GM19025 (cell line): ENCODE measurements around the gene STX18.
"Not testable (repeated sequence)": the region's sequence is repeated elsewhere in the genome, so short reads cannot be mapped to it uniquely, and the experiment has no call there.

ENCODE experiments used
- ATAC-seq: cut with Tn5 transposase; IDR thresholded peaks from one replicate; pipeline ENCODE4 v1.9.1; 2021; ENCODE audit warnings: mild to moderate bottlenecking, low read depth, moderate library complexity; ENCODE audit not compliant: unreplicated experiment

Gene STX18

DNA sequence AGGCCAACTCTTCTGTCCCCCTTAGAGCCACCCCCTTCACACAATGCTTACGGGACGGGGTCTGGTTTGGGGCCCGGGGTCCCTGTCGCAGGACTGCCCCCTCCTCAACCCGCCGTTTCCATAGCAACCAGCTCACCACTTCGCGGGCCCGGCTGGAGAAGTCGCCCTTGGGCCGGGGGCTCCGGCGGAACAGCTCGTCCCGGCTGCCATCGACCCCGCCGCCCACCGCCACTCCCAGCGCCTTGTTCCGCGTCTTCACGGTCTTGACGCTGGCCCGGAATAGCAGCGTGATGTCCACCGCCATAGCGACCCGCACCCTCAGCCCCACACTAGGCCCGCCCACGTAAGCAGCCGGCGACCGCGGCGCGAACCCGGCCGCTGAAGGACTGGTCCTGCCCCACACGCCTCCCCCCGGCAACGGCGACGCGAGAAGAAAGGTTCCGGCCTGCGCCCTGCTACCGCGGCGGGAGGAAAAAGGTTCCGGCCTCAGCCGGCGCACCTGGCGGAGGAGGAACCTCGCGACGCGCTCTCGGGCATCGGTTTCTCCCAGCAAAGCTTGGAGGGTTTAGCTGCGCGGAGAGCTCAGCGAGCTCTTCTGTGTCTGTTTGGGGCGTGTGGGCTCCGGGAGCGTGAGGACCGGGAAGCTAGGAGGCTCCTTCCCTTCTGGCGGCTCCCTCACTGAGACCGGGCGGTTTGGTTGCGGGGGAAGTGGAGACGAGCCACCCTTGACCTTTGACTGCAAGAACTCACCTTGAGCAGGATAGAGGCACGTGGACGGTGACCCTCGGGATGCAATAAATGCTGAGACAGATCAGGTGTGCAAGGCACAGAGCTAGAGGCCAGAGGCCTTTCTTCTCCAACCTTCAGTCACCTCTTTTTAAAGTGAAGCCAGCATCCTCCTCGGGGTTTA lies at the start of gene STX18:
STX18 (minus strand) TSS at position 388 of the 910 bp plus-strand sequence; CDS start at position 304, 84 bp downstream.
- peak; percentile 87 for ATAC-seq

DNA sequence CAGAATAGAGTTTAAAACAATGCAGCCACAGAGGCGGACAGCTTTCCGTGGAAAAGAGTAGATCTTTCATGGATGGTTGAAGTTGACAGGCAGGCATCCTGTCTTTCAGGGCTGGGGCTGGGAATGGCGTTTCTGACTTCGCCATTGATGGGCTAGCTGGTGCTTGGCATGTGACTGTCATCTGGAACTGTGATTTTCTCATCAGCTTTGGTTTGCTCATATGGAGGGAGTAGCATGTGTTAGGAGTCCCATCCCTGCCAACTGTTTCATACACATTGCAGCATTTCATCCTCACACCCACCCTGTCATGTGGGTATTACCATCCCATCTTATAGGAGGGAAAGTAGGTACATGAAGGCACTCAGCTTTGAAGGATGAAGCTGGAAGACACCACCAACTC lies 49.2 kb upstream of the STX18 start:
- no peak for ATAC-seq

DNA sequence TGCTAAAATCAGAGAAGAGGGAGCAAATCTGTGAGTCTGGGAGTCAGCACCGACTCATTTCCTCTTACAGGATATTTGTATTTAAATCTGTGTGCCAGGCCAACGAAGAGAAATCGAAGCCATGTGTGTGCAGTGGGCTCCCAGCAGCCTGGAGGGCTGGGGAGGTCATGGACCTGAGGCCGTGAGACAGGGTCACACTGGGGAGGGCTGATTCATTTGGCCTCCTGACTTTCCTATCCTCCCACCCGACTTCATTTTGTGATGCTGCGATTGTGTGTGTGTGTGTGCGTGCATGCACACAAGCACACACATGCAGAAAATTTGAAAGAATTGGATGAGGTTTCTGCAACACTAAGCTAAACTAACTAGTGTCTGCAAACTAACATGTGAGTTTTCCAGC lies 48.7 kb upstream of the STX18 start:
- no peak for ATAC-seq

DNA sequence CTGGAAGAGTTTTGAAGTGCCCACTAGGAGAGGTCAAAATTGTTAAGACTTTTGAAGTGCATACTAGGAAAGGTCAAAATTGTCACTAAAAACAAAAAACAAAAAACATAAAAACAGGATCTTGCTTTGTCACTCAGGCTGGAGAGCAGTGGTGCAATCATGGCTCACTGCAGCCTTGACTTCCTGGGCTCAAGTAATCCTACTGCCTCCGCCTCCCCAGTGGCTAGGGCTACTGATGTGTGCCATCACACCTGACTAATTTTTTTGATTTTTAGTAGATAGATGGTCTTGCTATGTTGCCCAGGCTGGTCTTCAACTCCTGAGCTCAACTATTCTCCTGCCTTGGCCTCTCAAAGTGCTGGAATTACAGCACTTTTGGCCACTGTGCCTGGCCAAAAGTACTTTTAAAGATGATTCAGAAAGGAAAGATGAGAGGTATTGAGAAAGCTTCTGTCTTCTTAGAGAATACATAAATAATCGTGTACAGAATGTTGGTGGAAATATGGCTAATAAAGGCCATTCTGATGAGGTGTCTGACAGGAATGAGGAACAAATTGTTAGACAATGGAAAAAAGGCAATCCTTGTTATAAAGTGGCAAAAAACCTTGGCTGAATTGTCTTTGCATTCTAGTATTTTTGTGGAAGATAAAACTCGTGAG lies 43.3 kb upstream of the STX18 start:
- ATAC-seq: no peak

DNA sequence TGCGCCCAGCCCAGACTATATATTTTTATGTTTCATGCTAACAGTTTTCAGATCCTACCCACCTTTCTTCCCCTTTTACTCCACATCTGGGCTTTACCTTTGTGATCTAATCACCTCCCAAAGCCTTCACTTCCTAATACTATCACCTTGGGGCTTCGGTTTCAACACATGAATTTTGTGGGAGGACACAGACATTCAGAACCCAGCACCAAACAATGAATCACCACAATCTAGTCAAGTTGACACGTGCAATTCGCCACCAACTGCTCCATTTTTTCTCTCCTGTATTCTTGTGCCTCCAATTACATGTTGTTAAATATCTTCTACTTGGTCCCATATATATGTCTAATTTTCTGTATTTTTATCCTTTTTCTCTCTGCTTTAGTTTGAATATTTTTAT lies 41.8 kb upstream of the STX18 start:
- no peak for ATAC-seq

DNA sequence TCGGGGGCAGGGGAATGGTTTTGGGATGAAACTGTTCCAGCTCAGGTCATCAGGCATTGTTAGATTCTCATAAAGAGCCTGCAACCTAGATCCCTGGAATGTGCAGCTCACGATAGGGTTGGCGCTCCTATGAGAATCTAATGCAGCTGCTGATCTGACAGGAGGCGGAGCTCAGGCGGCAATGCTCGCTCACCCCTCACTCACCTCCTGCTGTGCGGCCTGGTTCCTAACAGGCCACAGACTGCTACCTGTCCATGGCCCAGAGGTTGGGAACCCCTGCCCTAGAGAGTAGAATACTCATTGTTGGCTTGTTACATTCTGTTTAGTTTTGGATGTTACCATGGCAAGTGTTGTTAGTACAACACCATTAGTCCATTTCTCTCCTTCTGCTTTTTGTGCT lies 40.8 kb upstream of the STX18 start:
- ATAC-seq: no peak

DNA sequence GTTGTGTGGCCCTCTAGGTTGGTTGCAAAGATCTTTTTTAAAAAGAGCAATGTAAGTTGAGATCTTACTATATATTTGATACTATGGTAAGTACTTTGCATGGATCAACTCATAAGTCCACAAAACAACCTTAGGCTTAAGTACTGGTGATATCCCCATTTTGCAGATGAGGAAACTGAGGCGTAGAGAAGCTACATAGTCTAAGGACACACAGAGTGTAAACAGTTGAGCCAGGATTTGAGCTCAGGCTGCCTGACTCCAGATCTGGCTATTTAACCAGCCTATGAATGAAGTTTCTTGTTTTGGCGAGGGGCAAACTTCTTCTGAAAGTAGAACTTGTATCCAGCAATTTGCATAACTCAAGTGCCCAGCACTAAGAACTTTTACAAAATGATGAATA lies 38.6 kb upstream of the STX18 start:
- ATAC-seq: no peak

DNA sequence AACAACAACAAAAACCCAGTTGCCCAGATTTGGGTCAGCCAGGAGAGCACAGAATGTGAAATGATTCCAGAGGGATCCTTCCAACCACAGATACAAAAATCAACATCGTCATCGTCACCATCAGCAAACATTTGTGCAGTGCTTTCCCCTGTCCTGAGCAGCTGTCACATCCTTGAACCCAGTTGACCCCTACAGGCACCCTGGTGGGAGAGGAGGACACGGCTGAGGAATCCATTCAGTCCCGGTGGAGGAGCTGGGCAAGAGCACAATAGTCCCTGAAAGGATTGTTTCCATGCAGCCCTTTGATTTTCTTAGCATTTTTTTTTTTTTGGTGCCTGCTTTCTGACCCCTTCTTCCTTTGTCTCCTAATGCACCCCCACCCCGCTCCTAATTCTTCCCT lies 37.1 kb upstream of the STX18 start:
- no peak for ATAC-seq

DNA sequence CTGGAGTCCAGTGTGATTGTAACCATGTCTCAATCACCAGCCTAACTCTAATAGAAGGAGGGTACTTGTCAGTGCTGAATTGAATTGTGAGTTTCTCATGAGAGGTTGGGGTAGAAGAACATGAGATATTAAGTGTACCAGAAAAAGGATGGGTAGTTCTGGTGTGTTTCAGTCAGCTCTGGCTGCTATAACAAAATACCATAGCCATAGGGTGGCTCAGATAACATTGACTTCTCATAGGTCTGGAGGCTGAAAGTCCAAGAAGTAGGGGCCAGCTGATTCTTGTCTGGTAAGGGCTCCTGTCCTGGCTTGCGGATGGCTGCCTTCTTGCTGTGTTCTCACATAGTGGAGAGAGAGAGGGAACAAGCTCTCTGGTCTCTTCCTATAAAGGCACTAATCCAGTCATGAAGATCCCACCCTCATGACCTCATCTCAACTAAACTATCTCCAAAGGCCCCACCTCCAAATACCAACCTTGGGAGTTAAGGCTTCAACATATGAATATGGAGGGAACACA lies 35.6 kb upstream of the STX18 start:
- ATAC-seq: no peak

DNA sequence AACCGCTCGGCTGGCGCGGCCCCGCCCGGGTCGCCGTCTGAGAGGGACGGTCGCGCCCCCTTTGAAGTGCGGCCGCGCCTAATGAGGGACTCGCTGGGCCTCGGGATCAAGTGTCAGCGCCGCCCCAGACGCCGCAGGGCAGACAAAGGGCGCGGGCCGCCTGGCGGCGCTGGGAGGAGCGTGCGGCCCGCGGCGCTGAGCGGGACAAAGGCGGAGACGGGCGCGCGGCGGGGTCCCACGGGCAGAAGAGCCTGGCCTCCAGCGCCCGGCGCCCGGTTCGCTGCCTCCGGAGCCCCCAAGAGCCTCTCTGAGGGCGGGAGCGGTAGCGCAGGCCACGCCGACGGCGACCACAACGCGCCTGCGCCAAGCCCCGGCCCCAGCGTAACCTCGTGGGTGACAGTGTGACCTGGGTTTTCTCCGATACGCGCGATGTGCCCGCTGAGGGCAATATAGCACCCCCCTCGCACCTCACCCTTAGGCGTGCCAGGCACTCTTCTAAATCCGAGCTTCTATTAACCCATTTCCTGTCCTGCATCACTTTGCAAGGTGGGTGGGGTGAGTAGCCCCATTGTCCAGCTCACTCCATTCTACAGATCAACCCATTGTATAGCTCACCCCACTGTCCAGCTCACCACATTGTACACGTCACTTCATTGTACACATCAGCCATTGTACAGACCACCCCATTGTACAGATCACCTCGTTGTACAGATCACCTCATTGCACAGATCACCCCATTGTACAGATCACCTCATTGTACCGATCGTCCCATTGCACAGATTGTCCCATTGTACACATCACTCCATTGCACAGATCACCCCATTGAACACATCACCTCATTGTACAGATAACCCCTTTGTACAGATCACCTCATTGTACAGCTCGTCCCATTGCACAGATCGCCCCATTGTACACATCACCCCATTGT lies 33.7 kb upstream of the STX18 start:
- peak; percentile 89 for ATAC-seq

DNA sequence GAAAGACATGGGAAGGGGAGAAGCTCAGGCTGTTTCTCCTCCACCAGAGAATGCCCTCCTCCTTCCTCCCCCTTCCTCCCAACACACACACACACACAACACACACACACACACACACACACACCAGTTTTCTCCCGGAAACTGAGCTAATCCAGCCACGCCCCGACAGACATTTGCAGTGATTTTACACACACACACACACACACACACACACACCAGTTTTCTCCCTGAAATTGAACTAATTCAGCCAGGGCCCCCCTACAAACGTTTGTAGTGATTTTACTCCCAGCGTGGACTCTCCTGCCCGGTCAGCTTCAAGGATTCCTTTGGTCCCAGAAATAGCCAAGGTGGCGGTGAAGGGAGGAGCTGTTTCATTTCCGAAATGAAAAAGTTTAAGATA lies 32.9 kb upstream of the STX18 start:
- ATAC-seq: no peak

DNA sequence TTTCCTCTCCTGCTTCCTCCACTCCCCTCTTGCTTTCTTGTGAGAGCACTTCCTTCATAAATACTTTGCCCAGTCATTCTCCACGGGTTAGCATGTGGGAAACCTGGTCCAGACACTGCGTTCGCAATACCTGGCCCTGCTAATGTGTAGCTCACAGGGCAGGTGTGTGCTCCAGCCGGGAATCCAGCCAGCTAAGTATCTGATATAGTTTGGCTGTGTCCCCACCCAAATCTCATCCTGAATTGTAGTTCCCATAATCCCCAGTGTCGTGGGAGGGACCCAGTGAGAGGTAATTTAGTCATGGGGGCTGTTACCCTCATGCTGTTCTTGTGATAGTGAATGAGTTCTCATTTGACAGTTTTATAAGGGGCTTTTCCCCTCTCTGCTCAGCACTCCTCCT lies 32.2 kb upstream of the STX18 start:
- ATAC-seq: no peak

DNA sequence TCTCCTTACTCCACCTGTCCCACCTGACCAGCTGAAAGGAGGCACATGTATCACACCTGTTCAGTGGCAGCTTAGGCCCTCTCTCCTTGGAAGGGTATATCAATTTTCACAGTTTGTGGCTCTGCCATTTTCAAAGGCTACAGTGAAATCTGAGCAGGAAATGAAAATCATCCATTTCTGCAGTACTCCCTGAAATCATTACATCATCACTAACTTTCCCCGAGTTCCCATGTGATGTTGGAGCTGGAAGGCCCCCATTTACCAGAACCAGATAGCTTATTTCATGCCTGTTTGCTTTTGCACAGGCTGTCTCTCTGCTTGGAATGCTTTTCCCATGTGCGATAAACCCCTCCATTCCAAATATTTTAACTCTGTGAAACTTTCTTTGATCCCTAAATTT lies 31.0 kb upstream of the STX18 start:
- no peak for ATAC-seq

DNA sequence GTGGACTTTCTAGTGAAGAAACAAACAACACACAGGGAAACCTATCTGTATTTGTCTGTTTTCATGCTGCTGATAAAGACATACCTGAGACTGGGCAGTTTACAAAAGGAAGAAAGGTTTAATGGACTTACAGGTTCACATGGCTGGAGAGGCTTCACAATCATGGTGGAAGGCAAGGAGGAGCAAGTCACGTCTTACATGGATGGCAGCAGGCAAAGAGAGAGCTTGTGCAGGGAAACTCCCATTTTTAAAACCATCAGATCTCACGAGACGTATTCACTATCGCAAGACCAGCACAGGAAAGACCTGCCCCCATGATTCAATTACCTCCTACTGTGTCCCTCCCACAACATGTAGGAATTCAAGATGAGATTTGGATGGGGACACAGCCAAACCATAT lies 28.0 kb upstream of the STX18 start:
- ATAC-seq: not testable (repeated sequence)

DNA sequence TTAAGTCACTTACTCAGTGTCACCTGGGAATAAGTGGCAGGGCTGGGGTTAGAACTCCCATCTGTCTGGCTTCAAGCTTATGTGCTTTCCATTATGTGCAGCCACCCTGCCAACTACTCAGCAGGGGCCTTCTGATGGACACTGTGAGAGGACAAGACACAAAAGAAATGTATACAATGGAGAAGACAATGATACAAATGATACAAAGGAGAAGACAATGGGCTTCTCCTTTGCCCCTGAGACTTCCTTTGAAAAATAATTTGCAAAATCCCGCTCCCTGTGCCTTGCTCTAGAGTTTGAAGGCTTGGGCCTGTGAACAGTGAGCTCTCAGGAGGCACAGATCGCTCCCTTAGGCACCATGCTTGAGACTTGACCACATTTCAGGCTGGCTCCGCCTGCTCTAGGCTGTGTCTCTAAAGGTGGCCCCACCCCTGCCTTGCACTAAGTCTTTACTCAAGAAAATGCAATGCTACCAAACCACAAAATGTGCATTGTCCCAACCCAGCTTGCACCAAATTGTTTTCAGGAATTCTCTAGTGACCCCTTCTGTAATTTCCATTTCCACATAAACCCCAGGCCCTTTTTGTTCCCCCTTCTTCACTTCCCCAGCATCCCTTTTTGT lies 27.1 kb upstream of the STX18 start:
- no peak for ATAC-seq

DNA sequence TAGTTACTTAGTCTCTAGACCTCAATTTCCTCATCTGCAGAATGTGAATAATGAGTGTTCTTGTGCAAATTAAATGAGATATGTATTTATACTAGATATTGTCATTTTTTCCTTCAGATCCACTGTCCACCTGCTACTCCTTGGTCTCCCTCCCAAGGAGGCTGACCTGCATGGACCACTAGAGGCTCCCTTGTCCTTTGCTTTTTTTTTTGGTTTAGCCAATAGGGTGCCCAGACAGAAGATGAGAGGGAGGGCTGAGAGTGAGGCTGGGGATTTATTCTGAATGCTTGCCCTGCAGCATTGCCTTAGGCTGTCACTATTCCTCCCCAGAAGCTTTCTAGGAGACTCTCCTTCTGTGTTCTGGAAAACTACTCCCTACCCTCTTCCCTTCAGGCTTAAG lies 24.5 kb upstream of the STX18 start:
- ATAC-seq: not testable (repeated sequence)

DNA sequence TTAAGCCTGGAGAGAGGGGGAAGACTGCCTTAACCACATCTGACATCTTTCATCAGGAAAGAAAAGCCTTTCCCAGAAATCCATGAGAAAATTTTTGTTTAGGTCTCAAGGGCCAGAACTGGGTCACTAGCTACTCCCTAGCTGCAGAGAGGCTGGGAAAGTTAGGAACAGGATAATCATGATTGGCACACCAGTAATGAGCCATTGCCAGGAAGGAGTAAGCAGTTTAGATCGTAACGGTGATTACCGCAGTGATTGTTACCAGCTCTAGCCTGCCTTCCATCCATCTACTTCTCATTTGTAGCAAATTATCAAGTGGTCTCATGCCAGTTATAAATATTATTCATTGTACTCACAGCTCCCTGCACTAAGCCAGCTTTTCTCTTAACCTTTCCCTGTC lies 22.7 kb upstream of the STX18 start:
- no peak for ATAC-seq

DNA sequence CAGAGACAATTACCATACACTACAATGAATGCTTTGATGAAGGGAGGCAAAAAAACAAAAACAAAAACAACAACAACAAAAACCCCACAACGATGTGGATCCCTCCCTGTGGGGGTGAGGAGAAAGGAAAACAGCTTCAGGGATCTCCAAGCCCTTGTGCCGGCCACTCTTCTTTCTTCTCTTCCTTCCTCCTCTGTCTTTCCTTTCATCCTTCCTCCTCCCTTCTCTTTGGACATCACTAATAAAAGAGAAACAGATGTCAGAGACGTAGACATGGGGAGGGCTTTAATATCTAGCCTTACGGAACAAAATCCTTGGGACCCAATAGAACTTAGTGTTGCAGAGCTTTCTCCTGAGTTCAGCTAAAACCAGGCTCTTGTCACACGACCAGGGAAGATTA lies 18.8 kb upstream of the STX18 start:
- no peak for ATAC-seq

DNA sequence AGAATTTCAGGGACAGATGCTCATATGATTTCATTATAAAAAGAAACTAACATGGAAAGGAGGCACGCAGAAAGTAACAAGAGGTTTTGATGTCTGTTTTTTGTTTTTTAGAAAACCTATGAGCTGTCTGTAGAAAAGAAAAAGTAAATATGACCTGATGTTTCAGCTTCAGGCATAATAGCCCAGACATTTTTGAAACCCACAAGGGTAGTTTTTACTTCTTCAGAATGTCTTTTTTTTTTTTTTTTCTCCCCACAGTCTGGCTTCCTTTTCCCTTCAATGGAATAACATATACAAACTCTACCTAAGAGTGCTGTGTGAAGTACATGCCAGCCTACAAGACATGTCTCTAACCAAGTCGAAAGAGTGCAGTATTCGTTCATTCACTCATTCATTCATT lies 18.3 kb upstream of the STX18 start:
- no peak for ATAC-seq

DNA sequence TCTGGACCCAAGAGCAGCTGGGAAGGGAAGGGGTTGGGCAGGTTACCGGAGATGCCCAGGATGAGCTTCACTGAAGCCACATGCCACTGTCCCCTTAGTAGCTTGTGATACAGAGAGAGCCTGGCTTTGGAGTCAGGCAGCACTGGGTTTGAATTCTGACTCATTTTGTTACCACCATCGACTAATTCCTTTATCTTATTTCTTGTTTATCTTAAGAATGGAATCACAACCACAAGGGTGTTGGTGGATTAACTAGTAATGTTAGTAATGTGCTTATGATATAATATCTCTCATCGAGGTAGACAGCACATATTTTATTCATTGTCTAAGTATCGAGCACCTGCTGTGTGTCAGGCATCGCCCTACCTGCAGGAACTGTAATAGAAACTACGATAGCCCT lies 17.7 kb upstream of the STX18 start:
- ATAC-seq: no peak
